ENCODE measurements around the gene GPM6B. TPM values are rescaled to one million over a fixed set of nuclear protein-coding genes. Genes with fewer than 3 reads are reported as not detected.

GPM6B gene
- polyA plus RNA-seq, 1 donor from 2014 or later: 205 TPM

DNA sequence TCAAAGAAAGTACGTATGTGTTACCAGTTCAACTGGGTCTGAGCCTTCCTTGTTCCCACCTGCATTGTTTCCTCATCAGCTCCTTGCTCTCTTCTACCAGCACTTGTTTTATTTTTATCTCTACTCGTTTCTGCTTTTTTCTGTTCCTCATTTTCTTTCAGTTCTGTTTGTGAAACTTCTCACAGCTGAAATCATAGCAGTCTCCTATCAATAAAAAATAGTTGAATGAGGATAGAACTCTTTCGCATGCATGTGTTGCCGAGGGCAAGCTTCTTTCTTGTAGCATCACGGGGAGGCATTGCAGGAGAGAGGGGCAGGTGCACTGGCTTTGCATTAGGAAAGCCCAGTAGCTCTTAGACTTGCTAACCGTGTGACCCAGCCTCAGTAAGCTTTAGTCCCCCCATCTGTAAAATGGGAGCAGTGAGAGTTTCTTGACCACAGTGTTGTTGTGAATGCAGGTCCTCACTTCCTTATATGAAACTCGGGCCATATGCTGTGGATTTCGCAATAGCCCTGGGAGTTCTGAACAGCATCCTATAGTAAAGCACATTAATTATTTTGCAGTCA lies 57.7 kb downstream of the GPM6B start:
- Histone ChIP-seq H3K79me2 (replicated peaks; ENCODE audit: insufficient read depth, low read length) (no peaks in the 10 kb centered on the region), H4K20me1 (ENCODE audit: insufficient read depth) (no peaks in the 10 kb centered on the region), H3K9ac (ENCODE audit: low read length) (no peak overlapping the region), H2AFZ (ENCODE audit: low read depth, low read length) (no peak overlapping the region), H3K4me2 (ENCODE audit: low read length) (no peak overlapping the region), H3K27ac (ENCODE audit: low read length) (no peak overlapping the region), H3K36me3 (ENCODE audit: insufficient read depth, low read length) (no peaks in the 10 kb centered on the region), H3K27me3 (ENCODE audit: insufficient read depth, low read depth, low read length) (no peaks in the 10 kb centered on the region), H3K9me2 (ENCODE audit: insufficient read depth, low read length) (no peaks in the 10 kb centered on the region), H3K9me3 (ENCODE audit: low read length) (no peaks in the 10 kb centered on the region), H3K4me3 (ENCODE audit: low read length) (no peak overlapping the region), H3F3A (ENCODE audit: insufficient read depth, low read length, poor library complexity, severe bottlenecking) (no peaks in the 10 kb centered on the region)
- TF ChIP-seq RAD21 (conservative IDR thresholded peaks at IDR 0.05) (no peak), SMC3 (conservative IDR thresholded peaks at IDR 0.05; ENCODE audit: poor library complexity) (no peak), EZH2 (IDR thresholded peaks at IDR 0.05; ENCODE audit: borderline replicate concordance, insufficient read depth, low read length, poor library complexity, severe bottlenecking) (no peak), EP300 (conservative IDR thresholded peaks at IDR 0.05; ENCODE audit: poor library complexity, severe bottlenecking) (no peak), MXI1 (conservative IDR thresholded peaks at IDR 0.05; ENCODE audit: poor library complexity, severe bottlenecking) (no peak), TAF1 (IDR thresholded peaks at IDR 0.05; ENCODE audit: low read depth) (no peak), POLR2AphosphoS5 (IDR thresholded peaks at IDR 0.05) (no peak)
- TF ChIP-seq, protein P1, sequence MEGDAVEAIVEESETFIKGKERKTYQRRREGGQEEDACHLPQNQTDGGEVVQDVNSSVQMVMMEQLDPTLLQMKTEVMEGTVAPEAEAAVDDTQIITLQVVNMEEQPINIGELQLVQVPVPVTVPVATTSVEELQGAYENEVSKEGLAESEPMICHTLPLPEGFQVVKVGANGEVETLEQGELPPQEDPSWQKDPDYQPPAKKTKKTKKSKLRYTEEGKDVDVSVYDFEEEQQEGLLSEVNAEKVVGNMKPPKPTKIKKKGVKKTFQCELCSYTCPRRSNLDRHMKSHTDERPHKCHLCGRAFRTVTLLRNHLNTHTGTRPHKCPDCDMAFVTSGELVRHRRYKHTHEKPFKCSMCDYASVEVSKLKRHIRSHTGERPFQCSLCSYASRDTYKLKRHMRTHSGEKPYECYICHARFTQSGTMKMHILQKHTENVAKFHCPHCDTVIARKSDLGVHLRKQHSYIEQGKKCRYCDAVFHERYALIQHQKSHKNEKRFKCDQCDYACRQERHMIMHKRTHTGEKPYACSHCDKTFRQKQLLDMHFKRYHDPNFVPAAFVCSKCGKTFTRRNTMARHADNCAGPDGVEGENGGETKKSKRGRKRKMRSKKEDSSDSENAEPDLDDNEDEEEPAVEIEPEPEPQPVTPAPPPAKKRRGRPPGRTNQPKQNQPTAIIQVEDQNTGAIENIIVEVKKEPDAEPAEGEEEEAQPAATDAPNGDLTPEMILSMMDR (IDR thresholded peaks at IDR 0.05; ENCODE audit: poor library complexity, severe bottlenecking): no peak
- TF ChIP-seq, protein P2, sequence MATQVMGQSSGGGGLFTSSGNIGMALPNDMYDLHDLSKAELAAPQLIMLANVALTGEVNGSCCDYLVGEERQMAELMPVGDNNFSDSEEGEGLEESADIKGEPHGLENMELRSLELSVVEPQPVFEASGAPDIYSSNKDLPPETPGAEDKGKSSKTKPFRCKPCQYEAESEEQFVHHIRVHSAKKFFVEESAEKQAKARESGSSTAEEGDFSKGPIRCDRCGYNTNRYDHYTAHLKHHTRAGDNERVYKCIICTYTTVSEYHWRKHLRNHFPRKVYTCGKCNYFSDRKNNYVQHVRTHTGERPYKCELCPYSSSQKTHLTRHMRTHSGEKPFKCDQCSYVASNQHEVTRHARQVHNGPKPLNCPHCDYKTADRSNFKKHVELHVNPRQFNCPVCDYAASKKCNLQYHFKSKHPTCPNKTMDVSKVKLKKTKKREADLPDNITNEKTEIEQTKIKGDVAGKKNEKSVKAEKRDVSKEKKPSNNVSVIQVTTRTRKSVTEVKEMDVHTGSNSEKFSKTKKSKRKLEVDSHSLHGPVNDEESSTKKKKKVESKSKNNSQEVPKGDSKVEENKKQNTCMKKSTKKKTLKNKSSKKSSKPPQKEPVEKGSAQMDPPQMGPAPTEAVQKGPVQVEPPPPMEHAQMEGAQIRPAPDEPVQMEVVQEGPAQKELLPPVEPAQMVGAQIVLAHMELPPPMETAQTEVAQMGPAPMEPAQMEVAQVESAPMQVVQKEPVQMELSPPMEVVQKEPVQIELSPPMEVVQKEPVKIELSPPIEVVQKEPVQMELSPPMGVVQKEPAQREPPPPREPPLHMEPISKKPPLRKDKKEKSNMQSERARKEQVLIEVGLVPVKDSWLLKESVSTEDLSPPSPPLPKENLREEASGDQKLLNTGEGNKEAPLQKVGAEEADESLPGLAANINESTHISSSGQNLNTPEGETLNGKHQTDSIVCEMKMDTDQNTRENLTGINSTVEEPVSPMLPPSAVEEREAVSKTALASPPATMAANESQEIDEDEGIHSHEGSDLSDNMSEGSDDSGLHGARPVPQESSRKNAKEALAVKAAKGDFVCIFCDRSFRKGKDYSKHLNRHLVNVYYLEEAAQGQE (IDR thresholded peaks at IDR 0.05; ENCODE audit: borderline replicate concordance): no peak

DNA sequence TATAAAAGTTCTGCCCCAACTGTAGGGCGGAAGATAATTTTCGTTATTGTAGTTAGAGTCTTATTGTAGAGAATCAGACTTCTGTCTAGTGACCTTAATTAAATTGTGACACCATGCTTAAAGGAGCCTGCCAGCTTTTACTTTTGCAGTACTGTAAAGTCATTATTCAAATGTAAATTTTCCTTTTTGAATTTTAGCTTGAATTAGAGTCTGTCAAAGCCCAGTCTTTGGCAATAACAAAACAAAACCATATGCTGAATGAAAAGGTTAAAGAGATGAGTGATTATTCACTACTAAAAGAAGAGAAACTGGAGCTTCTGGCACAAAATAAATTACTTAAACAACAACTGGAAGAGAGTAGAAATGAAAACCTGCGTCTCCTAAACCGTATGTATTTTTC lies 60.5 kb downstream of the GPM6B start:
- H3K36me3 ChIP-seq (ENCODE audit: insufficient read depth, low read length): no peaks in the 10 kb centered on the region
- TF ChIP-seq POLR2AphosphoS5 (IDR thresholded peaks at IDR 0.05) (no peak), EP300 (conservative IDR thresholded peaks at IDR 0.05; ENCODE audit: poor library complexity, severe bottlenecking) (no peak), EZH2 (IDR thresholded peaks at IDR 0.05; ENCODE audit: borderline replicate concordance, insufficient read depth, low read length, poor library complexity, severe bottlenecking) (no peak), RAD21 (conservative IDR thresholded peaks at IDR 0.05) (no peak), TAF1 (IDR thresholded peaks at IDR 0.05; ENCODE audit: low read depth) (no peak), MXI1 (conservative IDR thresholded peaks at IDR 0.05; ENCODE audit: poor library complexity, severe bottlenecking) (no peak), SMC3 (conservative IDR thresholded peaks at IDR 0.05; ENCODE audit: poor library complexity) (no peak)
- TF ChIP-seq, protein P2 (IDR thresholded peaks at IDR 0.05; ENCODE audit: borderline replicate concordance): no peak
- TF ChIP-seq, protein P1 (IDR thresholded peaks at IDR 0.05; ENCODE audit: poor library complexity, severe bottlenecking): no peak

More for the DNA sequence above, 60.5 kb downstream of the GPM6B start:
- H3K27me3 ChIP-seq (ENCODE audit: insufficient read depth, low read depth, low read length): no peaks in the 10 kb centered on the region
- H2AFZ ChIP-seq (ENCODE audit: low read depth, low read length): no peak overlapping the region
- H3K27ac ChIP-seq (ENCODE audit: low read length): no peak overlapping the region
- H4K20me1 ChIP-seq (ENCODE audit: insufficient read depth): no peaks in the 10 kb centered on the region
- H3K9me2 ChIP-seq (ENCODE audit: insufficient read depth, low read length): no peaks in the 10 kb centered on the region
- no peak overlapping the region for H3K4me2 ChIP-seq (ENCODE audit: low read length)
- H3K79me2 ChIP-seq (replicated peaks; ENCODE audit: insufficient read depth, low read length): no peaks in the 10 kb centered on the region
- H3K4me3 ChIP-seq (ENCODE audit: low read length): no peak overlapping the region
- no peak overlapping the region for H3K9ac ChIP-seq (ENCODE audit: low read length)
- no peaks in the 10 kb centered on the region for H3F3A ChIP-seq (ENCODE audit: insufficient read depth, low read length, poor library complexity, severe bottlenecking)
- no peaks in the 10 kb centered on the region for H3K9me3 ChIP-seq (ENCODE audit: low read length)
